Lung (tissue), 12 donors: ENCODE data around the gene SPP2. TPM values are rescaled to one million over a fixed set of nuclear protein-coding genes. Genes with fewer than 3 reads are reported as not detected.

Experiments
- ATAC-seq: fragments of 200-7000 bp; cut with Tn5 transposase; one replicate; pipeline ENCODE4 v1.9.1; 2020; ENCODE audit warnings: moderate number of reproducible peaks; ENCODE audit not compliant: insufficient read depth, low FRiP score
- DNase-seq, 3 donors: peaks; one replicate each; pipeline ENCODE4 v3.0.0-alpha.2; 2013 to 2017
- H3K27ac ChIP-seq, 2 donors: one replicate each; pipeline ENCODE4 v1.5.1; 2013; ENCODE audit warnings: mild to moderate bottlenecking in 2 of 2, moderate library complexity in 2 of 2, control low read depth in 1 of 2, inconsistent platforms in 1 of 2, low read depth in 1 of 2, low read length in 1 of 2
- H3K27me3 ChIP-seq, 3 donors: one replicate each; pipeline ENCODE4 v1.5.1; 2013; ENCODE audit warnings: low read length in 2 of 3; ENCODE audit not compliant: control insufficient read depth in 3 of 3, insufficient read depth in 3 of 3
- H3K36me3 ChIP-seq, 4 donors: one replicate each; pipeline ENCODE4 v1.5.1; 2013; ENCODE audit warnings: low read length in 4 of 4, mild to moderate bottlenecking in 1 of 4, moderate library complexity in 1 of 4; ENCODE audit not compliant: control insufficient read depth in 4 of 4, insufficient read depth in 4 of 4
- H3K4me1 ChIP-seq, 5 donors: one replicate each; pipeline ENCODE4 v1.5.1; 2013; ENCODE audit warnings: low read length in 5 of 5, mild to moderate bottlenecking in 2 of 5, moderate library complexity in 1 of 5; ENCODE audit not compliant: control insufficient read depth in 5 of 5, insufficient read depth in 5 of 5
- H3K4me3 ChIP-seq: one replicate; pipeline ENCODE4 v1.5.1; 2013; ENCODE audit warnings: mild to moderate bottlenecking, control low read depth, moderate library complexity
- H3K9ac ChIP-seq, 2 donors: one replicate each; pipeline ENCODE4 v1.5.1; 2013; ENCODE audit warnings: low read length in 2 of 2, control low read depth in 1 of 2; ENCODE audit not compliant: insufficient read depth in 1 of 2
- H3K9me3 ChIP-seq, 4 donors: one replicate each; pipeline ENCODE4 v1.5.1; 2013; ENCODE audit warnings: low read length in 3 of 4, mild to moderate bottlenecking in 1 of 4, moderate library complexity in 1 of 4; ENCODE audit not compliant: control insufficient read depth in 4 of 4, insufficient read depth in 3 of 4
- CTCF ChIP-seq: IDR thresholded peaks from 2 replicates; pipeline ENCODE4 v1.5.1; 2012; ENCODE audit warnings: mild to moderate bottlenecking; ENCODE audit errors: control extremely low read depth, extremely low read depth
- WGBS, 2 donors: extraction: QIAGEN DNeasy Blood & Tissue Kit; methylation state at CpG; one replicate each; pipeline ENCODE4 v1.1.7; 2013; 5-methylcytosine and 5-hydroxymethylcytosine counted together
- polyA plus RNA-seq, 2 donors: library from polyadenylated mRNA; stranded (reverse); fragments of 200-250 nt; gene quantifications; one replicate each; pipeline ENCODE4 v1.2.1, GENCODE V29; 2013
- total RNA-seq, 2 donors: library from RNA; depleted of rRNA in 1 of 2; stranded (reverse); fragments of >200 nt in 1 of 2; gene quantifications; one replicate each; pipeline ENCODE4 v1.2.1, GENCODE V29; 2014 to 2021
- donor health status: control.
- donor health status: control.
- donor health status: Bipolar disorder and iron deficiency.
- donor health status: healthy.
- donor health status: DM: yes; HTN: yes; CAD: no.

Gene SPP2
- total and polyA plus RNA-seq, 4 donors: not detected

GRCh38 chr2:234107861-234108260 lies 57.4 kb downstream of the SPP2 start:
- no peak overlapping the region for H3K4me3 ChIP-seq
- ATAC-seq: no peak
- no peak for DNase-seq
- H3K4me1 ChIP-seq: no peaks in the 10 kb centered on the region
- peaks cover 0 to 2% (median 0%) of the 10 kb centered on the region in 4 donors for H3K9me3 ChIP-seq
- no peaks in the 10 kb centered on the region for H3K36me3 ChIP-seq
- H3K27me3 ChIP-seq: no peaks in the 10 kb centered on the region
- no peak overlapping the region for H3K27ac ChIP-seq
- 83 to 84% methylated on average over 1 of the region's 1 CpG for WGBS, 2 donors
- H3K9ac ChIP-seq: no peak overlapping the region
- no peak for TF ChIP-seq CTCF

- no peaks in the 10 kb centered on the region for H3K27me3 ChIP-seq
Observed at GRCh38 chr2:234109321-234109720, 58.8 kb downstream of the SPP2 start.

GRCh38 chr2:234110219-234110618 lies 59.7 kb downstream of the SPP2 start:
- Histone ChIP-seq H3K9me3 (peaks cover 0 to 2% (median 0%) of the 10 kb centered on the region in 4 donors), H3K27ac (no peak overlapping the region), H3K27me3 (no peaks in the 10 kb centered on the region), H3K36me3 (no peaks in the 10 kb centered on the region), H3K4me1 (no peaks in the 10 kb centered on the region), H3K9ac (no peak overlapping the region), H3K4me3 (no peak overlapping the region)
- DNase-seq: no peak
- TF ChIP-seq CTCF: no peak
- no peak for ATAC-seq

More at GRCh38 chr2:234109321-234109720, 58.8 kb downstream of the SPP2 start:
- H3K27ac ChIP-seq: no peak overlapping the region
- WGBS, 2 donors: 91 to 94% methylated on average over 8 of the region's 8 CpGs
- H3K4me3 ChIP-seq: no peak overlapping the region
- no peak overlapping the region for H3K9ac ChIP-seq
- DNase-seq (no peak), ATAC-seq (no peak)
- no peak for TF ChIP-seq CTCF
- no peaks in the 10 kb centered on the region for H3K4me1 ChIP-seq
- no peaks in the 10 kb centered on the region for H3K36me3 ChIP-seq
- peaks cover 0 to 2% (median 0%) of the 10 kb centered on the region in 4 donors for H3K9me3 ChIP-seq

GRCh38 chr2:234111523-234111922 lies 61.0 kb downstream of the SPP2 start:
- Histone ChIP-seq H3K27me3 (no peaks in the 10 kb centered on the region), H3K36me3 (no peaks in the 10 kb centered on the region), H3K9me3 (no peaks in the 10 kb centered on the region), H3K27ac (no peak overlapping the region), H3K4me3 (no peak overlapping the region), H3K4me1 (no peaks in the 10 kb centered on the region), H3K9ac (no peak overlapping the region)
- WGBS, 2 donors: 67 to 81% methylated on average over 1 of the region's 1 CpG
- no peak for ATAC-seq
- no peak for TF ChIP-seq CTCF
- DNase-seq: no peak
